ENCODE data around the gene PRRG2.

Gene PRRG2

DNA sequence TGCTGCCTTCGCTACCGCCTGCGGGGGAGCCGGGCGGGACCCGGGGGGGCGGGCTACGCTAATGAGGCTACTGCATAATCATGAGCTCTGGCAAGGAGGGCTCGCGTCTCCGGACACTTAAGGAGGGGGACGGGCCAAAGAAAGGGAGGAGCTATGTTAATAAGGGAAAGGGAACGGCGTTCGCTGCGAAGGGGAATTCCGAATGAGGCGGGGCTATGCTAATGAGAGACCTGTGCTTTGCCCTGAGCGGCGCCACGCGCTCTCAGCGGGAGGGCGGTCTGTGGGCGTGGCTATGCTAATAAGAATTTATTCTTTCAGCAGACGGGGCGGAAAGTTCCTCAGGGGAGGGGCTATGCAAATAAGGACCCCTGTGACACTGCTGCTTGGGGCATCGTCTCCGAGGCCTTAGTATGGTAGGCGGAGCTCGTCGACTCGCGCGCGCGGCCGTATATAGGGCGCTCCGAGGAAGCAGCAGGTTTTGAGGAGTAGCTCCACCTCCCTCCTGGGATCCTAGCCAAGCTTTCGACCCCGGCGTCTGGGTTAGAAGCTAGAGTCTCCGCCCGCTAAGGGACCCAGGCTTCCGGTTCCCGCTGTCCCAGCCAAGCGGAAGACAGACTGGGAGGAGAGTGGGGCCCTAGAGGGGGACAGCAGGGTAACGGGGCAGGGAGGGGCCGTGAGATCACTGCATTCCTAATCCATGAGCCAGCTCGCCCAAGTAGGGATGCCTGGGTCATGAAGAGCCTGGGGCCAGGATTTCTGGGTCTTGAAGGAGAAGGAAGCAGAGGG, 59.2 kb downstream of the PRRG2 start, which contains the start of gene RRAS:
Gene RRAS (minus strand): TSS at position 31 of the 786 bp plus-strand sequence. CDS start 45 bp downstream, outside the sequence.
- peak; percentile 100 for DNase-seq (ENCODE audit: low read depth)

All from stimulated activated CD8-positive, alpha-beta memory T cell treated with anti-CD3 and anti-CD28 coated beads, Interleukin-12 subunit alpha, Interleukin-12 subunit beta, amount 100 ng/mL, for 1 hour (primary cell).